Anterior cingulate cortex (tissue), 58 donors: ENCODE measurements around the gene SURF1.
"Not testable (repeated sequence)": the region's sequence is repeated elsewhere in the genome, so short reads cannot be mapped to it uniquely, and the experiment has no call there.

Source experiments
- DNase-seq, 58 donors: peaks; one replicate each; lab custom pipeline; 2025; lab: John Stamatoyannopoulos, UW

The SURF1 gene

GRCh38 chr9:133329306-133330156, 26.8 kb downstream of the SURF1 start:
- DNase-seq, result peak in 8 of 58 donors; percentile 9 to 42 (median 14)

GRCh38 chr9:133327834-133328484, 28.3 kb downstream of the SURF1 start:
- no peak for DNase-seq

GRCh38 chr9:133327021-133327420, 29.3 kb downstream of the SURF1 start:
- not testable (repeated sequence) for DNase-seq

GRCh38 chr9:133323991-133324703, 32.1 kb downstream of the SURF1 start:
- DNase-seq, result no peak

GRCh38 chr9:133323211-133323610, 33.1 kb downstream of the SURF1 start:
- no peak for DNase-seq

- no peak for DNase-seq
These were observed 33.6 kb downstream of the SURF1 start for GRCh38 chr9:133322701-133323100.

GRCh38 chr9:133321411-133321935, 34.8 kb downstream of the SURF1 start:
- no peak for DNase-seq

- no peak for DNase-seq
These were observed 35.8 kb downstream of the SURF1 start for GRCh38 chr9:133320421-133320881.

- not testable (repeated sequence) for DNase-seq
These were observed 38.7 kb downstream of the SURF1 start for GRCh38 chr9:133317551-133317950.

GRCh38 chr9:133315997-133316396, 40.3 kb downstream of the SURF1 start:
- DNase-seq, result no peak

GRCh38 chr9:133309608-133310007, 46.7 kb downstream of the SURF1 start:
- DNase-seq, result no peak

GRCh38 chr9:133307301-133307700, 49.0 kb downstream of the SURF1 start:
- DNase-seq, result no peak

- DNase-seq, result peak in 3 of 58 donors; percentile 11 to 19 (median 13)
These were observed 49.8 kb downstream of the SURF1 start for GRCh38 chr9:133306242-133307204.

GRCh38 chr9:133305731-133306130, 50.6 kb downstream of the SURF1 start:
- no peak for DNase-seq

GRCh38 chr9:133304477-133305377, 51.6 kb downstream of the SURF1 start:
- DNase-seq, result no peak

- DNase-seq, result no peak
These were observed 52.2 kb downstream of the SURF1 start for GRCh38 chr9:133304158-133304470.

GRCh38 chr9:133303266-133304157, 52.8 kb downstream of the SURF1 start:
- DNase-seq, result no peak
